ENCODE data around the gene TPST1.

DNA sequence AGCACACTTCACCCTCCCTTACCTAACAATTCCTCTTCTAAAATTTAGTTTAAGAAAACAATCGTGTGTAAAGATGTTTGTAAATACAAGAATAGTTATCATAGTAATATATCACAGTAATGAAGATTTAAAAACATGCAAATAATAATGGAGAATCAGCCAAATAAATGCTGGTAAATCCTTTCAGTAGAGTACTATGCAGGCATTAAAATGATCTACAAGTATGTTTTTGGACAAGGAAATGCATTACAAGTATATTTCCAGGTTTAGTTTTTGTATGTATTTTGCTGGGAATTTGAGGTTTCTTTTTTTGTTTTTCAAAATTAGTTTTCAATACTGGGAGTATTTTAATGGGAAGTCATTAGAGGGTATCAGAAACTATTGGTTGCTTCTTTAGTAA, 22.7 kb downstream of the TPST1 start:
- TF ChIP-seq, protein P1, sequence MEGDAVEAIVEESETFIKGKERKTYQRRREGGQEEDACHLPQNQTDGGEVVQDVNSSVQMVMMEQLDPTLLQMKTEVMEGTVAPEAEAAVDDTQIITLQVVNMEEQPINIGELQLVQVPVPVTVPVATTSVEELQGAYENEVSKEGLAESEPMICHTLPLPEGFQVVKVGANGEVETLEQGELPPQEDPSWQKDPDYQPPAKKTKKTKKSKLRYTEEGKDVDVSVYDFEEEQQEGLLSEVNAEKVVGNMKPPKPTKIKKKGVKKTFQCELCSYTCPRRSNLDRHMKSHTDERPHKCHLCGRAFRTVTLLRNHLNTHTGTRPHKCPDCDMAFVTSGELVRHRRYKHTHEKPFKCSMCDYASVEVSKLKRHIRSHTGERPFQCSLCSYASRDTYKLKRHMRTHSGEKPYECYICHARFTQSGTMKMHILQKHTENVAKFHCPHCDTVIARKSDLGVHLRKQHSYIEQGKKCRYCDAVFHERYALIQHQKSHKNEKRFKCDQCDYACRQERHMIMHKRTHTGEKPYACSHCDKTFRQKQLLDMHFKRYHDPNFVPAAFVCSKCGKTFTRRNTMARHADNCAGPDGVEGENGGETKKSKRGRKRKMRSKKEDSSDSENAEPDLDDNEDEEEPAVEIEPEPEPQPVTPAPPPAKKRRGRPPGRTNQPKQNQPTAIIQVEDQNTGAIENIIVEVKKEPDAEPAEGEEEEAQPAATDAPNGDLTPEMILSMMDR (IDR thresholded peaks at IDR 0.05) = no peak
- TF ChIP-seq CBFB (CRISPR knock-in tag; IDR thresholded peaks at IDR 0.05; ENCODE audit: low read depth) (no peak), CREB1 (CRISPR knock-in tag; IDR thresholded peaks at IDR 0.05) (no peak), NFYB (CRISPR knock-in tag; conservative IDR thresholded peaks at IDR 0.05; ENCODE audit: low read depth) (no peak), ZNF423 (CRISPR knock-in tag; IDR thresholded peaks at IDR 0.05) (no peak), KAT7 (CRISPR knock-in tag; IDR thresholded peaks at IDR 0.05; ENCODE audit: borderline replicate concordance) (no peak), NR2C2 (CRISPR knock-in tag; IDR thresholded peaks at IDR 0.05) (no peak)
- TF ChIP-seq, protein P2, sequence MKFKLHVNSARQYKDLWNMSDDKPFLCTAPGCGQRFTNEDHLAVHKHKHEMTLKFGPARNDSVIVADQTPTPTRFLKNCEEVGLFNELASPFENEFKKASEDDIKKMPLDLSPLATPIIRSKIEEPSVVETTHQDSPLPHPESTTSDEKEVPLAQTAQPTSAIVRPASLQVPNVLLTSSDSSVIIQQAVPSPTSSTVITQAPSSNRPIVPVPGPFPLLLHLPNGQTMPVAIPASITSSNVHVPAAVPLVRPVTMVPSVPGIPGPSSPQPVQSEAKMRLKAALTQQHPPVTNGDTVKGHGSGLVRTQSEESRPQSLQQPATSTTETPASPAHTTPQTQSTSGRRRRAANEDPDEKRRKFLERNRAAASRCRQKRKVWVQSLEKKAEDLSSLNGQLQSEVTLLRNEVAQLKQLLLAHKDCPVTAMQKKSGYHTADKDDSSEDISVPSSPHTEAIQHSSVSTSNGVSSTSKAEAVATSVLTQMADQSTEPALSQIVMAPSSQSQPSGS (CRISPR knock-in tag; IDR thresholded peaks at IDR 0.05; ENCODE audit: borderline replicate concordance, low read depth) = no peak
- TF ChIP-seq, protein P3, sequence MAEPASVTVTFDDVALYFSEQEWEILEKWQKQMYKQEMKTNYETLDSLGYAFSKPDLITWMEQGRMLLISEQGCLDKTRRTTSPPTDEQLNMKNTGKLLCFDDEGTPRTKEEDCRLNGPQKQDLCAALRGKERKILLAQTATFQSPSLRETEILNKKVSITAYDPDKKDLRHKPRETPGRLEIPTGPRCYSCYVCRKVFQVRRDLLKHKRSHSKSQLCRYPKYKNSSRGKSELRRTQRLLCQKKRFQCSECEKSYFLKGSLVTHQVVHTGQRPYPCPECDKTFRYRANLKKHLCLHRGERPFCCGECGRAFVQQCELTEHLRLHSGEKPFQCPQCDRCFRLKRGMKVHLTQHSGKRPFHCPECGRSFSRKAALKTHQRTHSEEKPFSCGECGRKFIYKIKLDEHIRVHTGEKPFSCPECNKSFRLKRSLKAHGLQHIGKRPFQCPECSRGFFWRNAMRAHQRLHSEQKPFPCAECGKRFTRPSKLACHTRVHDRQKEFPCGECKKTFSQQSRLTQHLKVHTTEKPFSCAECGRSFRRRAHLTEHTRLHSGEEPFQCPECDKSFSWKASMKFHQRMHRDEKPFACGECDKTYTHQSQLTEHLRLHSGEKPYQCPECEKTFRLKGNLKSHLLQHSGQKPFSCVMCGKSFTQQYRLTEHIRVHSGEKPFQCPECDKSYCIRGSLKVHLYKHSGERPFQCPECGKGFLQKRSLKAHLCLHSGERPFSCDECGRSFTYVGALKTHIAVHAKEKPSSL (CRISPR knock-in tag; conservative IDR thresholded peaks at IDR 0.05) = no peak
- TF ChIP-seq, protein P4, sequence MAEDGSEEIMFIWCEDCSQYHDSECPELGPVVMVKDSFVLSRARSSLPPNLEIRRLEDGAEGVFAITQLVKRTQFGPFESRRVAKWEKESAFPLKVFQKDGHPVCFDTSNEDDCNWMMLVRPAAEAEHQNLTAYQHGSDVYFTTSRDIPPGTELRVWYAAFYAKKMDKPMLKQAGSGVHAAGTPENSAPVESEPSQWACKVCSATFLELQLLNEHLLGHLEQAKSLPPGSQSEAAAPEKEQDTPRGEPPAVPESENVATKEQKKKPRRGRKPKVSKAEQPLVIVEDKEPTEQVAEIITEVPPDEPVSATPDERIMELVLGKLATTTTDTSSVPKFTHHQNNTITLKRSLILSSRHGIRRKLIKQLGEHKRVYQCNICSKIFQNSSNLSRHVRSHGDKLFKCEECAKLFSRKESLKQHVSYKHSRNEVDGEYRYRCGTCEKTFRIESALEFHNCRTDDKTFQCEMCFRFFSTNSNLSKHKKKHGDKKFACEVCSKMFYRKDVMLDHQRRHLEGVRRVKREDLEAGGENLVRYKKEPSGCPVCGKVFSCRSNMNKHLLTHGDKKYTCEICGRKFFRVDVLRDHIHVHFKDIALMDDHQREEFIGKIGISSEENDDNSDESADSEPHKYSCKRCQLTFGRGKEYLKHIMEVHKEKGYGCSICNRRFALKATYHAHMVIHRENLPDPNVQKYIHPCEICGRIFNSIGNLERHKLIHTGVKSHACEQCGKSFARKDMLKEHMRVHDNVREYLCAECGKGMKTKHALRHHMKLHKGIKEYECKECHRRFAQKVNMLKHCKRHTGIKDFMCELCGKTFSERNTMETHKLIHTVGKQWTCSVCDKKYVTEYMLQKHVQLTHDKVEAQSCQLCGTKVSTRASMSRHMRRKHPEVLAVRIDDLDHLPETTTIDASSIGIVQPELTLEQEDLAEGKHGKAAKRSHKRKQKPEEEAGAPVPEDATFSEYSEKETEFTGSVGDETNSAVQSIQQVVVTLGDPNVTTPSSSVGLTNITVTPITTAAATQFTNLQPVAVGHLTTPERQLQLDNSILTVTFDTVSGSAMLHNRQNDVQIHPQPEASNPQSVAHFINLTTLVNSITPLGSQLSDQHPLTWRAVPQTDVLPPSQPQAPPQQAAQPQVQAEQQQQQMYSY (CRISPR knock-in tag; IDR thresholded peaks at IDR 0.05) = no peak
- TF ChIP-seq, protein P5, sequence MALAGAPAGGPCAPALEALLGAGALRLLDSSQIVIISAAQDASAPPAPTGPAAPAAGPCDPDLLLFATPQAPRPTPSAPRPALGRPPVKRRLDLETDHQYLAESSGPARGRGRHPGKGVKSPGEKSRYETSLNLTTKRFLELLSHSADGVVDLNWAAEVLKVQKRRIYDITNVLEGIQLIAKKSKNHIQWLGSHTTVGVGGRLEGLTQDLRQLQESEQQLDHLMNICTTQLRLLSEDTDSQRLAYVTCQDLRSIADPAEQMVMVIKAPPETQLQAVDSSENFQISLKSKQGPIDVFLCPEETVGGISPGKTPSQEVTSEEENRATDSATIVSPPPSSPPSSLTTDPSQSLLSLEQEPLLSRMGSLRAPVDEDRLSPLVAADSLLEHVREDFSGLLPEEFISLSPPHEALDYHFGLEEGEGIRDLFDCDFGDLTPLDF (CRISPR knock-in tag; IDR thresholded peaks at IDR 0.05) = no peak
- TF ChIP-seq, protein P6, sequence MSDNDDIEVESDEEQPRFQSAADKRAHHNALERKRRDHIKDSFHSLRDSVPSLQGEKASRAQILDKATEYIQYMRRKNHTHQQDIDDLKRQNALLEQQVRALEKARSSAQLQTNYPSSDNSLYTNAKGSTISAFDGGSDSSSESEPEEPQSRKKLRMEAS (CRISPR knock-in tag; IDR thresholded peaks at IDR 0.05) = no peak
- TF ChIP-seq, protein P7, sequence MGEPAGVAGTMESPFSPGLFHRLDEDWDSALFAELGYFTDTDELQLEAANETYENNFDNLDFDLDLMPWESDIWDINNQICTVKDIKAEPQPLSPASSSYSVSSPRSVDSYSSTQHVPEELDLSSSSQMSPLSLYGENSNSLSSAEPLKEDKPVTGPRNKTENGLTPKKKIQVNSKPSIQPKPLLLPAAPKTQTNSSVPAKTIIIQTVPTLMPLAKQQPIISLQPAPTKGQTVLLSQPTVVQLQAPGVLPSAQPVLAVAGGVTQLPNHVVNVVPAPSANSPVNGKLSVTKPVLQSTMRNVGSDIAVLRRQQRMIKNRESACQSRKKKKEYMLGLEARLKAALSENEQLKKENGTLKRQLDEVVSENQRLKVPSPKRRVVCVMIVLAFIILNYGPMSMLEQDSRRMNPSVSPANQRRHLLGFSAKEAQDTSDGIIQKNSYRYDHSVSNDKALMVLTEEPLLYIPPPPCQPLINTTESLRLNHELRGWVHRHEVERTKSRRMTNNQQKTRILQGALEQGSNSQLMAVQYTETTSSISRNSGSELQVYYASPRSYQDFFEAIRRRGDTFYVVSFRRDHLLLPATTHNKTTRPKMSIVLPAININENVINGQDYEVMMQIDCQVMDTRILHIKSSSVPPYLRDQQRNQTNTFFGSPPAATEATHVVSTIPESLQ (CRISPR knock-in tag; IDR thresholded peaks at IDR 0.05) = no peak
